ENCODE data around the gene MARK2. TPM values are rescaled to one million over a fixed set of nuclear protein-coding genes. Genes with fewer than 3 reads are reported as not detected.

MARK2 gene
- total and polyA plus RNA-seq, 8 donors, result 11.7 to 30.8 (median 21.1) TPM

DNA sequence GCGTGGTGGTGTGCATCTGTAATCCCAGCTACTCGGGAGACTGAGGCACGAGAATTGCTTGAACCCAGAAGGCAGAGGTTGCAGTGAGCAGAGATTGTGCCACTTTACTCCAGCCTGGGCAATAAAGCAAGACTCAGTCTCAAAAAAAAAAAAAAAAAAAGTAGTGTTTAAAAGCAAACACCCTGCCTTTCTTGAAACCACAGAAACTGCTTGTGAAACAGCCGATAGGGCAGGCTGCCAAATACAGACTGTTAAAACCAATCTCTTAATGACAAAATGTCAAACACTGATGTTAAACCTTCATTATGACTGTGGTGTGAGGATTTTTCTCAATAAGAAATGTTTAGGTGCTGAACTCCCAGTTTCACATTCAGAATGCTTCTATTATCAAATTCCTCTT lies 27.3 kb downstream of the MARK2 start:
- no peaks in the 10 kb centered on the region for H3K9me3 ChIP-seq
- 11 to 19% methylated on average over 4 of the region's 4 CpGs for WGBS, 2 donors
- DNase-seq (peak in 5 of 6 donors; percentile 67 to 74 (median 71)), ATAC-seq (peak; percentile 42 to 68 (median 52)), FAIRE-seq (no peak)
- TF ChIP-seq, protein P1, sequence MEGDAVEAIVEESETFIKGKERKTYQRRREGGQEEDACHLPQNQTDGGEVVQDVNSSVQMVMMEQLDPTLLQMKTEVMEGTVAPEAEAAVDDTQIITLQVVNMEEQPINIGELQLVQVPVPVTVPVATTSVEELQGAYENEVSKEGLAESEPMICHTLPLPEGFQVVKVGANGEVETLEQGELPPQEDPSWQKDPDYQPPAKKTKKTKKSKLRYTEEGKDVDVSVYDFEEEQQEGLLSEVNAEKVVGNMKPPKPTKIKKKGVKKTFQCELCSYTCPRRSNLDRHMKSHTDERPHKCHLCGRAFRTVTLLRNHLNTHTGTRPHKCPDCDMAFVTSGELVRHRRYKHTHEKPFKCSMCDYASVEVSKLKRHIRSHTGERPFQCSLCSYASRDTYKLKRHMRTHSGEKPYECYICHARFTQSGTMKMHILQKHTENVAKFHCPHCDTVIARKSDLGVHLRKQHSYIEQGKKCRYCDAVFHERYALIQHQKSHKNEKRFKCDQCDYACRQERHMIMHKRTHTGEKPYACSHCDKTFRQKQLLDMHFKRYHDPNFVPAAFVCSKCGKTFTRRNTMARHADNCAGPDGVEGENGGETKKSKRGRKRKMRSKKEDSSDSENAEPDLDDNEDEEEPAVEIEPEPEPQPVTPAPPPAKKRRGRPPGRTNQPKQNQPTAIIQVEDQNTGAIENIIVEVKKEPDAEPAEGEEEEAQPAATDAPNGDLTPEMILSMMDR (IDR thresholded peaks at IDR 0.05), result no peak
- intact Hi-C loops (cut with DNase I), result no loop called here
- H3K36me3 ChIP-seq, result no peaks in the 10 kb centered on the region
- H3K27ac ChIP-seq, result peak overlapping the region in 1 of 4 donors; percentile 12
- no peak overlapping the region for H3K4me3 ChIP-seq
- H3K4me1 ChIP-seq, result peaks cover 52 to 66% (median 58%) of the 10 kb centered on the region in 3 donors
- H3K27me3 ChIP-seq, result no peaks in the 10 kb centered on the region

DNA sequence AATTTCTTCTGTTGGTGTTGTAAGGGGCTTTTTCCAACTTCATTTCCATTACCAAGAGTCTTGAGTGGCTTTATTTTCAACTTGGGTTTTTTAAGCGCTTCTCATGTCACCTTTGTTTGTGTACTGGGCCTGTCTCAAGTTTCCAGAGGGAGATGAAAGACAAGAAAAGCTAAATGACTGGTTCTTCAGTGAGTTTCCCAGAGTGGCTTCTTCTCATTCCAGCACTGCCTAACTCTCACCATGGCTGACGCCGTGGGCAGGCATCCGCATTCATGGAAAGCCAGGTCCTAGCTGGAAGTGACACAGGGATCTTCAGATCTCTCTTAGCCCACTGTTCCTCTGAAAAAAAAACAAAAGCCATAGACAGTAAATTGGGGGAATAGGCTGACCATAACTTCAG lies 28.6 kb downstream of the MARK2 start:
- FAIRE-seq (no peak), DNase-seq (no peak), ATAC-seq (no peak)
- TF ChIP-seq, protein P1 (IDR thresholded peaks at IDR 0.05), result no peak
- intact Hi-C loops (cut with DNase I), result no loop called here
- Histone ChIP-seq H3K27ac (no peak overlapping the region), H3K4me1 (peaks cover 49 to 71% (median 58%) of the 10 kb centered on the region in 3 donors), H3K4me3 (no peak overlapping the region), H3K9me3 (no peaks in the 10 kb centered on the region), H3K27me3 (no peaks in the 10 kb centered on the region), H3K36me3 (no peaks in the 10 kb centered on the region)
- WGBS, 2 donors, result 90% methylated on average over 4 of the region's 4 CpGs

DNA sequence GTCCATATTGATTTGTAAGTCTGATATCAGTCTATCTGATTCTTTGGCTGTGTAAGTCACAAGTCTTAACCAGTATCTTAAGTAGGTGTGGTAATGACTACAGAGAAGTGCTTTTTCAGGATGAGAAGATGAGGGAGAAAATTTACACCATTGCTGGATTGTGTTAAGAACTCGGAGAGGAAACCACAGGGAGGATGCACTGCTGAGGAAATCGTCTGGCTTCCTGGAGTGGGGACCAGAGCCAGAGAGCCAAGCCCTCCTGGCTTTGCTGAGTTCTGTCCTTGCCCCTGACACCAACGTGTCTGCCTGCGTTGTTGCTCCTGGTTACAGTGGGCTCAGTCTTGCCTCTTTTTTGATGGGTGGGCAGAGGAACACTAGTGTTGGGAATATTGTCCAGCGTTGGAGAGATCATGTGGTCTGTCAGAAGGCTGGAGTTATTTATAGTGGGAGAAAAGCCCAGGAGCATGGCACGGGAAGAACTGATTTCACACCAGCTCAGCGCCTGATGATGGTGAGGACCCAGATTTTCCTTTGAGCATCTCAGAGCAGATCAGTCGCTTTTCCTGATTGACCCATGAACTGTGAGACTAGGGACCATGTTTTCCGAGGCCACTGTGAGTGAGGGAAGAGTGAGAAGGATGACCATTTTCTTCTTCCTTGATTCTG lies 29.6 kb downstream of the MARK2 start:
- H3K4me1 ChIP-seq, result peaks cover 48 to 73% (median 59%) of the 10 kb centered on the region in 3 donors
- intact Hi-C loops (cut with DNase I), result no loop called here
- H3K27ac ChIP-seq, result peak overlapping the region in 2 of 4 donors; percentile 30 to 61
- no peaks in the 10 kb centered on the region for H3K36me3 ChIP-seq
- DNase-seq, result no peak
- no peak overlapping the region for H3K4me3 ChIP-seq
- H3K9me3 ChIP-seq, result no peaks in the 10 kb centered on the region
- H3K27me3 ChIP-seq, result no peaks in the 10 kb centered on the region
- WGBS, 2 donors, result 50 to 52% methylated on average over 9 of the region's 9 CpGs
- no peak for ATAC-seq
- TF ChIP-seq, protein P1 (IDR thresholded peaks at IDR 0.05), result no peak
- no peak for FAIRE-seq

DNA sequence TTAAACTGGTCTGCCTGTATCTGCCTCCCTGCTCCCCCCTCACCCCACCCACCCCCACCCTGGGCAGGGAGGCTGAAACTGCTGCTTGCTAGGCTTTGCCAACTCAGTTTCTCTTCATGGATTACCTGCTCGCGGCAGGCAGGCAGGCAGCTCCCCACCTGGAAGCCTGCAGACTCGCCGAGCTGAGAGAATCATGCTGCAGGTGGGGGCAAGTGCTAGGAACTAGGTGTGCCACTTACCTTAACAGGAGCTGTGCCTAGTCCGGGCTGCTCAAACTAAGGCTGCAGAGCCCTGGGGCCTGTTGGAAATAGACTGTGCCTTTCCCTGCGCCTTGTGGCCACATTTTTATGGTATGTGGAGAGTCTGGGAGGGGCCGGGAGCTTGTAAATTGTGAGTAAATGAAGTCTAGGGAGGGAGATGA lies 30.3 kb downstream of the MARK2 start:
- Histone ChIP-seq H3K9me3 (no peaks in the 10 kb centered on the region), H3K27me3 (no peaks in the 10 kb centered on the region), H3K27ac (peak overlapping the region in 2 of 4 donors; percentile 30 to 61), H3K4me3 (no peak overlapping the region), H3K4me1 (peaks cover 55 to 80% (median 66%) of the 10 kb centered on the region in 3 donors), H3K36me3 (no peaks in the 10 kb centered on the region)
- WGBS, 2 donors, result 28 to 29% methylated on average over 7 of the region's 7 CpGs
- ATAC-seq (no peak), DNase-seq (no peak), FAIRE-seq (no peak)
- intact Hi-C loops (cut with DNase I), result no loop called here
- TF ChIP-seq, protein P1 (IDR thresholded peaks at IDR 0.05), result no peak

DNA sequence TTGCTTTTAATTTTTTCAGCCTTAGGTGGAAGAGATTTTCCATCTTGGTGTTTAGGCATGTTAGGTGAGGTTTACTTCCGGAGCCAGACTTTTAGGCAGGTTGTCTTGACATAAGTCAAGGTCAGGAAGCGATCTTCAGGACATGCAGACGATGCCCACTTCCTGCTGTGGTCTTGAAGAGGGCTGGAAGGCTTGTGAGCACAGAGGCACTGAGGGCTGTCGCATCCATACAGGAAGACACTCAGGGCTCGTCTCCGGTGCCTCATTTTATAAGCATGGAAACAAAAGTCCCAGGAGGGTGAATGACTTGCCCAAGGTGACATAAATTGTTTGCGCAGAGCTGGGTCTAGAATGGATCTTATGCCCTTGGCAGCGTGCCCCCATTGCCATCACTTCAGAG lies 30.8 kb downstream of the MARK2 start:
- peaks cover 60 to 83% (median 71%) of the 10 kb centered on the region in 3 donors for H3K4me1 ChIP-seq
- no peaks in the 10 kb centered on the region for H3K27me3 ChIP-seq
- H3K9me3 ChIP-seq, result no peaks in the 10 kb centered on the region
- 68 to 69% methylated on average over 8 of the region's 8 CpGs for WGBS, 2 donors
- no peak overlapping the region for H3K4me3 ChIP-seq
- FAIRE-seq (no peak), ATAC-seq (no peak), DNase-seq (no peak)
- peak overlapping the region in 2 of 4 donors; percentile 30 to 61 for H3K27ac ChIP-seq
- intact Hi-C loops (cut with DNase I), result loop anchor here in 1 of 3 donors (5.0 kb wide), 1 partner anchor 32 kb away; the partner anchor contains the start of gene MARK2
- H3K36me3 ChIP-seq, result no peaks in the 10 kb centered on the region
- TF ChIP-seq, protein P1 (IDR thresholded peaks at IDR 0.05), result no peak

Data from pancreas (tissue), 10 donors.